GM20431 (cell line): ENCODE measurements around the gene SBSN.

Experiments used
- in situ Hi-C: fragments of 300-500 bp; cut with MseI, MboI; formaldehyde crosslinking; loops from one replicate; pipeline ENCODE4 v1.15.0; 2020; ENCODE audit warnings: low sequenced_read_pairs; ENCODE audit not compliant: unreplicated experiment

SBSN gene

DNA sequence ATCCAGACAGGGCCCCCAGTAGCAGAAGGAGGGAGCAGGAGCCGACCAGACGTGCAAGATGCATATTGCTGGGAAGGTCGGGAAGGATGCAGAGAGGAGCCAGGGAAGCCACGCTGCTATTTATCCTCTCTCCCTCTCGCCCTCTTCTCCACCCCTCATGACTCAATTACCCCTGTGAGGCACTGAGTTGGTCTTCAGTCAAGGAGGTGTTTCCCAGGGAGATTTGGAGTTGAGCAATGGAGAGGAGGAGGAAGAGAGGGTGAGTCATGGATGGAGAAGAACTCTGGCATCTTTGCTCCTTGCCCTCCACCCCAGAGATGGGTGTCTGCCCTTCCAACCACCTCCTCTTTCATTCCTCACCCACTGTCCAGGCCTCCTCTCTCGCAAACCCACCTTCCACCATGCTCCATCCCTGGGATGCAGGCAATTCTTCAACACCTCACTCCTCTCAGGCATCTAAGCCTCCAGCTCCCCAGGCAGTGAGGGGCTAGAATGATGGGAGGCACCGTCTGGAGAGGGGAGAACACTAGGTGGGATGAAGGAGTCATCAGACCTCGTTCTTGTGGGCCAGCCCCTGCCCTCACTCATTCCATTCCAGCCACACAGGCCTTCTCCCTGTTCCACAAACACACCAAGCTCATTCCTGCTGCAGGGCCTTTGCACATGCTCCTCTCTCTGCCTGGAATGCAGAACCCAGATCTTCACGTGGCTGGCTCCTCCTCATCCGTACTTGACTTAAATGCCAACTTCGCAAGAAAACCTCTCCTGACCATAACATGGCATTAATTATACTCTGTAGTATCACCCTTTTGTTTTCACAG is at the start of gene SBSN:
Gene SBSN, minus strand, starts transcription at position 94 of the 821 bp plus-strand sequence. Its CDS starts 30 bp downstream, at position 64.
- in situ Hi-C loops = no loop called here

DNA sequence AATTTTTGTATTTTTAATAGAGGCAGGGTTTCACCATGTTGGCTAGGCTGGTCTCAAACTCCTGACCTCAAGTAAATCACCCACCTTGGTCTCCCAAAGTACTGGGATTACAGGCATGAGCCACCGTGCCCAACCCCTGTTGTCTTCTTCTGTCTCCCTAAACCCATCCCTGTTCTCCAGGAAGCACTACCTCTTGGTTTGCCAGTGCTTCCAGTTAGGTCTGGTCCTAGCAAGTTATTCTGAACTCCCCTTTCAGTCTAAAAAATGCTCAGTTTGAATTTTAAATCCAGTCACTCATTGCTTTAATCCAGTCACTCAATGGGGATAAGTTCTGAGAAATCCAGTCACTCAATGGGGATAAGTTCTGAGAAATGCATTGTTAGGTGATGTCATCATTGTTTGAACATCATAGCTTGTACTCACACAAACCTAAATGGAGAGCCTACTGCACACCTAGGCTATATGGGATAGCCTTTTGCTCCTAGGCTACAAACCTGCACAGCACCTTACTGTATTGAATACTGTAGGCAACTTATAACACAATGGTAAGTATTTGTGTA is 43.4 kb upstream of the SBSN start:
- in situ Hi-C loops = no loop called here

DNA sequence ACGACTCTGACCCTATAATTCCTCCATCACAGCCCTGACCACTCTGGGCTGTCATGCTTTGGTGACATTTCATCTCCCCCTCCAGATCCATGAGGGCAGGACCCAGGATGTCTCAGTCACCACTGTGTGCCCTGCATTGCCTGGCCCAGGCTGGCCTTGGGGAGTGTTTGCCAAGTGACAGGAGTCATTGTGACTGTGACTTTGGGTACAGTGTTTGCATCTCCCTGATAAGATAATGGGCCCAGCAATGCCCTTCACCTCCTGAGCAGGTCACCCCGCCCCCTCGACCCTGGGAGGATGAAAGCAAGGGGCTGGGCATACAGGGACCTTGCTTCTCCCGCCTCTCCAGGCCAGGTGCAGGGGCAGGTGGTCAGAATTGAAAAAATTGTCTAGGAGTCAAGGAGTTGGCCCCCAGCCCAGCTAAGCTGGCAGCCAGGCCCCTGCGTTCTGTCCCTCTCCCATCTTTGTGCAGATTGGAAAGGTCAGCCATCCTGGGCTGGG is 41.2 kb upstream of the SBSN start:
- in situ Hi-C loops = no loop called here

GRCh38 chr19:35566738-35567137 is 38.6 kb upstream of the SBSN start:
- in situ Hi-C loops = no loop called here

DNA sequence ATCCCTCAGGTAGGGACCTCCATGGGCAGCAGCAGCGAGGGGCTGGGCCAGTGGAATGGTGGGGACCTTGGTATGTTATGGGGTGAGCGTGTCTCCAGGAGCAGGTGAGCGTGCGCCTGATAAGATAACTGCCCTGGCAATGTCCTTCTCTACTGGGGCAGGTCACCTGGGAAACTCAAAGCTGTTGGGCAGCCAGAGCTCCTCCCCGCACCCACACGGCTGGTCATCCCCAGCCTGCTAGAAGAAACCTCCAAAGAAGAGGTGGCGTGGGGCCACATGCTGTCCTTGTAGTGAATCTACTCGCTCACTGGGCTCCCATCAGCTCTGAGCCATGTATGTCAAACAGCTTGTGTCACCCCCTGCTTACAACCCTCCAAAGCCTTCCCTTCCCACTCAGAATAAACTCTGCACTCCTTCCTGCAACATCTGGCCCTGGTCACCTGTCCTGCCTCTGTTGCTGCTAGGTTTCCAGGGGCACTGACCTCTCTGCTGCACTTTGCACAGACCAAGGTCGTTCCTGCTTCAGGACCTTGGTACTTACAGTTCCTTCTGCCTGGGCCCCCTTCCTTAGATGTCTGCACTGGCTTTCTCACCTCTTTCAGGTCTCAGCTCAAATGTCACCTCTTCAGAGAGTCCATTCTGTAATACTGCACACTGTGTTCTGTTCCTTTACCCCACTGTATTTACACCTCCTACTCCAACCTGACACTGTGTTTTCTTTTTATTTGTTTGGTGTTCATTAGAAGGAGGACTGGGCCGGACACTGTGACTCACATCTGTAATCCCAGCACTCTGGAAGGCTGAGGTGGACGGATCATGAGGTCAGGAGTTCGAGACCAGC is 37.1 kb upstream of the SBSN start:
- in situ Hi-C loops = no loop called here

DNA sequence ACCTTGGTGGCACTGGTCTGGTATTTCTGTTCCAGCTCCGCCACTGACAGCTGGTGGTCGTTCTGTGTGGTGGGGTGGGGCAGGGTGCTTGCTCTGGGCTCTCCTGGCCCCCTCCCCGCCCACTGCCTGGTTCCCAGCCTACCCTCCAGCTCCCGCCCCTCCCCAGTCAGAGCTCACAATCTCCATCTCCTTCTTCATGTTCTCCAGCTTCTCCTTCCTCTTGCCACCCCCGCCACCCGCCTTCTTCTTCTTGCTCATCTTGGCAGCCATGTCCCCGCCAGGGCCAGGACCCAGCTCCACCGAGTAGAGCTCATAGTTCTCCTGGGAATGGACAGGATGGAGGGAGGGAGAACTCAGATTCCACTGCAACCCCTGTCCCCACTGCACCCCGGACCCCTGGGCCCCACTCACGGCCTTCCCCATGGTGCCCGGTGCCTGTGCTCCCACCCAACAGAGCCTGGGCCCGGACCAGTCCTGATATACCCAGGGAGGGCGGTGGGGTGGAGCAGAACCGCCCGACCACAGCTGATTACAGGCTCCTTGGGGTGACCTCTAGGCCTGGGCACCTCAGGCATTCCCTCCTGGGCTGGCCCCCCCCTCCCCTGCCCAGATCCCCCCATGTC is 35.2 kb upstream of the SBSN start, which contains the start of gene ATP4A:
Gene ATP4A, minus strand, starts transcription at position 452 of the 623 bp plus-strand sequence. Its CDS starts 29 bp downstream, at position 423.
- in situ Hi-C loops = no loop called here

GRCh38 chr19:35562776-35563175 is 34.7 kb upstream of the SBSN start:
- in situ Hi-C loops = no loop called here

DNA sequence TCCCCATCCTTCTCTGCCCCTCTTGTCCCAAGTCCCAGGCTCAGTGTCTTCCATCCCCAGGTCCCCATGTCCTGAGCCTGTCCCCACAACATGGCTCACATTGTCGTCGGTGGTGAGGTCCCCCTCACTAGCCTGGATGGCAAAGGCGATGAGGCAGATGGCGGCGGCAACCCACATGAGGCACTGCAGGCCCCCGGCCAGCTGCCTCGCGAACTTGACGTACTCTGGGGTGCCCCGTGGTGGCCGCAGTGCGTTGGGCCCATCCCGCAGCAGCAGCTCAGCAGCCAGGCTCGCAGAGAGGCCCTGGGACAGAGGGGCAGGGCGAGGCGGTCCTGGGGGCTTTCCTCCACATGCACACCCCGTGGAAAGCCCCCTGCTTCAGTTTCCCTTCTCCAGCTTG is 34.2 kb upstream of the SBSN start:
- in situ Hi-C loops = no loop called here

- in situ Hi-C loops = no loop called here
These were observed 33.3 kb upstream of the SBSN start for GRCh38 chr19:35561436-35561835.

DNA sequence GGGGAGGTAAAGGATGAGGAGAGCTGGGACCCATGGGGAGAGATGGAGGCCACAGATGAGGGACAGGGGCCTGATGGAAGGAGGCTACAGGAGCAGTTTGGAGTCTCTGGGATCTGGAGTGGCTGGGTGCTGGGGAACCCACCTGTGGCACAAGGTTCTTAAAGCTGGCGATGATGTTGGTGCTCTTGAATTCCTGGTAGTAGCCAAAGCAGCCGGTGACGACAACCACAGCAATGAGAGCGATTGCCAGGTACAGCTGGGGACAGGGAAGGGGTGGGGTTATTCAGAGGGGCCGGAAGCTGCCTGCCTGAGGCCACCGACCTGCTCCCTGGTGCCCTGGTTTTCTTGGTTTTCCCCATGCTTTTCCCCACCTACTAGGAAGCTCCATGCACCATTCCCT is 32.6 kb upstream of the SBSN start:
- in situ Hi-C loops = no loop called here

DNA sequence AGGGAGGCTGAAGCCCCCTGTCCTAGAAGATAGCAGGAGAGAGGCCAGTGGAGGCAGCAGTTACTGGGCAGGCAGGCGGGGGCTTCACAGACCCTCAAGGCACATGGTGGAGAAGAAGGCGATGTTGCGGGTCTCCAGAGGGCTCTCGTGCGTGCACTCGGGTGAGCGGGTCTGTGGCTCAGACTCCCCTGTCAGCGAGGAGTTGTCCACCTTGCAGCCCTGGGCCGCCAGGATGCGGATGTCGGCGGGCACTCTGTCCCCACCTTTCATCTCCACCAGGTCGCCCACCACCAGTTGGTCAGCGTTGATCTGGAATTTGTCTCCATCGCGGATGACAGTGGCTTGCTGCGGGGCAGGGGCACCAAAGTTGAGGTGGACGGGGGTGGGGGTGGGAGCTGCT is 32.2 kb upstream of the SBSN start:
- in situ Hi-C loops = no loop called here

- in situ Hi-C loops = no loop called here
These were observed 31.7 kb upstream of the SBSN start for GRCh38 chr19:35559781-35560180.

DNA sequence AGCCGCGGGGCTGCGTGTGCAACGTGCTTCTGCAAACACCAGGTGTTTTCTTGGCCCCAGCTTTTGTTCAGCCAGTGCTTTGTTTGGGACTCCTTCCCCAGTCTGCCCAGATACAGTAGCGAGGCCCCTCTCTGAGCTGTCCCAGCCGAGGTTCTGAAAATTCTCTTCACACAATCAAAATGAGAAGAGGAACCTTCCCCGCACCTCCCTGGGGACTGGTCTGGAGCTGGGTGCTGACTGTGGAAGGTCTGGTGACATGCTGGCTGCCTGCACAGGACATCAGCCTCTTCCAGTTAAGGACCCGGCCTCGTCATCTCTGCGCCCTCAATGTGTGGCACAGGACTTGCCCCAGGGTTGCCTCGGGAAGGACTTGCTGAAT is 31.2 kb upstream of the SBSN start:
- in situ Hi-C loops = no loop called here

- in situ Hi-C loops = no loop called here
These were observed 30.5 kb upstream of the SBSN start for GRCh38 chr19:35558400-35559280.

DNA sequence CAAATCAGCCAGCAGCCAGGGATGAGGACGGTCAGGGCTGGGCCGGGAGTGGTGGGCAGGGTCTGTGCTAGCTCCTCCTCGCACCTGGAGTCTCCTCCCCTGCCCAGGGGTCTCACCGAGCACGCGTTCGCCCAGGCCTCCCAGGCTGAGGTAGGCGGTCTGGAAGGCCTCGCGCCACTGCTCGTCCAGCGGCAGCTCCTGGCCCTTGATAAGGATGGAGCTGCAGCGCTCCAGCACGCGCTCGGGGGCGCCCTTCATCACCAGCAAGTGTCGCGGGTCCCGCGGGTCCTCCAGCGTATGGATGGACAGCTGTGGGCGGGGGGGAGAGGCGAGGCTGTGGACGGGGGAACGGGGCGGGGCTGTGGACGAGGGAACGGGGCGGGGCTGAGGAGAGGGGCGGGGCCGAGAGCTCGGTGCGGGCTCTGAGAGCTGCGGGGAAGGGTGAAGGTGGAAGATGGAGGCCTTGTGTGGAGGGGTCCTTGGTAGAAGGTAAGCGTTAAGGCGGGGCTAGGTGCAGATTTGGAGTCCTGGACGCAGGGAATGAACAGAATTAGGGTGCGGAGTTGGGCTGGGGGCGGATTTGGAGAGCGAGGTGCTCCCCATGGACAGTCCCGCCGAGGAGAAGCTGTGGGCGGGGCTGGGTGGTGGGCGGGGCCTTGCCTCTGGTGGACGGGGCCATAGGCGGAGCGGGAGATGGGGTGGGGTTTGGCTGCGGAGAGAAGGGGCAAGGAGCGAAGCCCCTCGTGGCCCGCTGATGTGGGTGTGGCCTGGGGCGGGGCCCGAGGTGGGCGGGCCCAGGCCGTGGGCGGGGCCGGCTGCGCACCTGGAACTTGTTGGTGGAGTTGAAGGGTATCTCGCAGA is 29.7 kb upstream of the SBSN start:
- in situ Hi-C loops = no loop called here

DNA sequence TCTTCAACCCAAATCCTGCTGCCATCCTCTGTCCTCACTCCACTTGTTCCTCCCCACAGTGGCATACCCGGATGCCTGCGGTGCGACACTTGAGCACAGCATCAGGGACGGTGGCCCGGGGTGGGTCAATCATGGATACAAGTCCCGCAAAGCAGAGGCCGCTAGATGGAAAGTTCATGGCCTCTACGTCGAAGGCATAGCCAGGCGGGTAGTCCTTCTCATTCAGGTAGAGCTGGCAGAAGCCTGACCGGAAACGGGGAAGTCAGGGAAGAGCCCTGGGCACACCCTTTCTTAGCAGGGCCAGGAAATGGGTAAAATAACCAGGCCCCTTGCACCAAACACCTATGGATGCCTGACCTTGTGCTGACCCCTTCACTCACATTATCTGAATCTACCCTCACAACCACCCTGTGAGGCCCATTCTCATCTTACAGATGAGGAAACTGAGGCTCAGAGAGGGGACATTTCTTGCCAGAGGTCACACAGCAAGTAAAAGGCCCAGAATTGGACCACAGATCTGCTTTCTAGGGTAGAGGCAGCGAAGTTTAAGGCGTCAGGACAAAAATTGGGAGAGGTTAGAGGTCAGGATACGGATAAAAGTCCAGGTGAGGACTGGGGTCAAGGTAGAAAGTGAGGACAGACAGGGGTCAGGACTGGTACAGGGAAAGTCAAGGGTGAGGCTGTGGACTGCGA is 28.9 kb upstream of the SBSN start:
- in situ Hi-C loops = no loop called here

GRCh38 chr19:35556025-35556590 is 28.0 kb upstream of the SBSN start:
- in situ Hi-C loops = no loop called here
